ENCODE data around the gene TWNK. TPM values are rescaled to one million over a fixed set of nuclear protein-coding genes. Genes with fewer than 3 reads are reported as not detected.
A peak's percentile ranks its signal among the peaks of the same experiment; 100 is the strongest.

TWNK gene
- total and polyA plus RNA-seq, 10 donors: 5.6 to 9.9 (median 8.2) TPM

DNA sequence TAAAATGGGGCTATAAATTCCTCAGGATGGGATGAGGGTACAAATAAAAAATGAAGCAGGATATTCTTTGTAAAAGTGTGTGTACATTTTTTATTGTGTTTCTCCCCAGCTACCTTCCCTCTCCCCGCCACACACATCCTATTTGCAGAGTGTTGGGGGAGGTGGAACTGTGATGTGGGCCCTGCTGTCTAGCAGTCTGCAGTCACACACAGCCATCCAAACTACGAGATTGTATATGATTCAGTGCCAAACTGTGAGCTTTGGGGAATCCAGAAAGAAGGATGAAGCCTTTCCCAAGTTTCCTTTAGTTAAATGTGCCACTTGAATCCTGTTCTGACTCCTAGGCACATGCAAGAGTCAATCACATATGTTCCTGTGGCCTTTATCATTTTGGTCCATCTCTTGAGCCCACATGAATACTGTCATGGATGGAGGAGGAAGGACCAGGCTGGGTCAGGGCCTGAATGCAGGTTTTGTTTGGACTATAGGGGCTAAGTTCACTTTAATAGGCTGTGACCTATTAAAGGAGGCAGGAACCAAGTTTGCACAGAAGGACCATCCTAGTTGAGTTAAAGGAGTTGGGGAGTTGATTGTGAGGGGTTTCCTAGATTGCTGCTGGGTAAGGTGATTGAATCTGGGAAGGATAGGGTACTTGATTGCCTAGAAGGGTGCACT lies 19.1 kb upstream of the TWNK start:
- no peak for DNase-seq
- 81 to 92% (median 89%) methylated on average over 2 of the region's 2 CpGs for WGBS, 5 donors
- Histone ChIP-seq H3K4me3 (no peak overlapping the region), H3K4me1 (peaks cover 6 to 26% (median 16%) of the 10 kb centered on the region in 6 donors), H3K27me3 (replicated peaks in 1 of 7) (peaks cover 0 to 16% (median 0%) of the 10 kb centered on the region in 7 donors), H3K36me3 (peaks cover 0 to 40% (median 16%) of the 10 kb centered on the region in 6 donors), H3K27ac (no peak overlapping the region), H3K9me3 (no peaks in the 10 kb centered on the region)
- no peak for TF ChIP-seq POLR2AphosphoS5 (IDR thresholded peaks at IDR 0.05)
- TF ChIP-seq, protein P1, sequence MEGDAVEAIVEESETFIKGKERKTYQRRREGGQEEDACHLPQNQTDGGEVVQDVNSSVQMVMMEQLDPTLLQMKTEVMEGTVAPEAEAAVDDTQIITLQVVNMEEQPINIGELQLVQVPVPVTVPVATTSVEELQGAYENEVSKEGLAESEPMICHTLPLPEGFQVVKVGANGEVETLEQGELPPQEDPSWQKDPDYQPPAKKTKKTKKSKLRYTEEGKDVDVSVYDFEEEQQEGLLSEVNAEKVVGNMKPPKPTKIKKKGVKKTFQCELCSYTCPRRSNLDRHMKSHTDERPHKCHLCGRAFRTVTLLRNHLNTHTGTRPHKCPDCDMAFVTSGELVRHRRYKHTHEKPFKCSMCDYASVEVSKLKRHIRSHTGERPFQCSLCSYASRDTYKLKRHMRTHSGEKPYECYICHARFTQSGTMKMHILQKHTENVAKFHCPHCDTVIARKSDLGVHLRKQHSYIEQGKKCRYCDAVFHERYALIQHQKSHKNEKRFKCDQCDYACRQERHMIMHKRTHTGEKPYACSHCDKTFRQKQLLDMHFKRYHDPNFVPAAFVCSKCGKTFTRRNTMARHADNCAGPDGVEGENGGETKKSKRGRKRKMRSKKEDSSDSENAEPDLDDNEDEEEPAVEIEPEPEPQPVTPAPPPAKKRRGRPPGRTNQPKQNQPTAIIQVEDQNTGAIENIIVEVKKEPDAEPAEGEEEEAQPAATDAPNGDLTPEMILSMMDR (IDR thresholded peaks at IDR 0.05 in 8 of 11, conservative IDR thresholded peaks at IDR 0.05 in 3 of 11): no peak
- no peak for TF ChIP-seq POLR2A (IDR thresholded peaks at IDR 0.05)
- intact Hi-C loops (cut with DNase I; ENCODE audit: low total_unique reads): no loop called here

DNA sequence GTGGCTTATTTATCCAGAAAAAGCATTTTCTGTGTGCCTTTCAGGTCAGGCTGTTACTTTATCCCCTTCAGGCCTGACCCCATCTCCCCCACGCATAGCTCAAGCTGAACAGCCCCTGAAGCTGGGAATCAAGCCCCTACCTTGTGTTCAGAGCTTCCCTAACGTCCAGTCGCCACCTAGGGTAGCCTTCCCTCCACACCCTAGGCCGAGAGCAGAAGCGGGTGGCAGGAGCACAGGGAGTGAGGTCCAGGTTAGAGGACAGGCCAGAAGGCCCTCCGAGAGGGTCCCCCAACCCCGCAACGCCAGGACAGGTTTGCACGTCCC lies 18.5 kb upstream of the TWNK start:
- Histone ChIP-seq H3K27ac (no peak overlapping the region), H3K4me3 (peak overlapping the region; percentile 33 to 77 (median 46)), H3K36me3 (peaks cover 0 to 34% (median 12%) of the 10 kb centered on the region in 6 donors), H3K9me3 (no peaks in the 10 kb centered on the region), H3K27me3 (replicated peaks in 1 of 7) (peaks cover 0 to 16% (median 0%) of the 10 kb centered on the region in 7 donors), H3K4me1 (peaks cover 6 to 26% (median 16%) of the 10 kb centered on the region in 6 donors)
- TF ChIP-seq, protein P1 (IDR thresholded peaks at IDR 0.05 in 8 of 11, conservative IDR thresholded peaks at IDR 0.05 in 3 of 11): peak in 1 of 11 experiments; percentile 27
- TF ChIP-seq POLR2A (IDR thresholded peaks at IDR 0.05): no peak
- TF ChIP-seq POLR2AphosphoS5 (IDR thresholded peaks at IDR 0.05): no peak
- intact Hi-C loops (cut with DNase I; ENCODE audit: low total_unique reads): no loop called here
- 23 to 45% (median 35%) methylated on average over 9 of the region's 9 CpGs for WGBS, 5 donors
- DNase-seq: no peak

DNA sequence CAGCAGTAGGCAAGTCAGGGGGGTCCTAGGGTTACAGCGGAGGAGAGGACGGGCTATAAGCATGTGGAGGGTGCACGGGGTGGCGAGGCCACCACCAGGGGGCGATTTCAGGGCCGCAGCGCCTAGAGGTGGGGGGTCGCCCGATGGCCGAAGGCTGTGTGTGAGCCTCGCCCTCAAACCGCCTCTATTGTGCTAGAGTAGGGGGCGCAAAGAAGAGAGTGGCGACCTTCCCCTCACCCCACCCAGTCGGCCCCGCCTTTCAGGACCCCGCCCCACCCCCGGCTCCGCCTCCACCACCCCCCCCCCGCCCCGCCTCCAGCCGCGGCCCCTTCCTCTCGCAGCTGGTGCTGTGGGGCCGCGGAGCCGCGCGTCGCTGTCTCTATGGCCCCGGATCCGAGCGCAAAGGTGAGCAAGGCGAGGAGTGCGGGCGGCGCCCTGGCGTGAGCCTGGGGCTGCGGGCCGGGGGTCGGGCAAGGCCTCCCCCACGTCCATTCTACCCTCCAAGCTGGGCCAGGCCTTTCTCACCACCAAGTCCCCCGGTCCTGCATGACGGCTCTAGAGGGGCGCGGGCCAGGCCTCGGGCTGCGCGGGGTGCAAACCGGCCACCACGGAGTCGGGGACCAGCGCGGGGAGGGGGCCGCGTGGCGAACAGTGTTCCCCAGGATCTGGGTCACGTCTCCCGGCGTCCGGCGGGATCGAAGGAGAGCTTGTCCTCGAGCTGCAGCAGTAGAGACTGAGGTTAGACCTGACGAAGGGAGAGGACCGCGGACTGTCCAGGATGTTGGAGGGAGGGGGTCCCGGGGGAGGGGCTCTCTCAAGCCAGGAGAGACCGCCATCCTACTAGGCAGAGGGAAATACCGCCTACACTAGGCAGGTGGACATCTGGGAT lies 17.9 kb upstream of the TWNK start, which contains the start of gene SEMA4G:
Gene SEMA4G, plus strand, starts transcription at position 318 of the 889 bp plus-strand sequence. CDS start 3,409 bp downstream, outside the sequence.
- TF ChIP-seq, protein P1 (IDR thresholded peaks at IDR 0.05 in 8 of 11, conservative IDR thresholded peaks at IDR 0.05 in 3 of 11): peak; percentile 2 to 81 (median 61)
- TF ChIP-seq POLR2A (IDR thresholded peaks at IDR 0.05): no peak
- peak in 1 of 3 donors; percentile 54 for TF ChIP-seq POLR2AphosphoS5 (IDR thresholded peaks at IDR 0.05)
- peak; percentile 84 for DNase-seq
- Histone ChIP-seq H3K36me3 (peaks cover 0 to 28% (median 9%) of the 10 kb centered on the region in 6 donors), H3K4me3 (peak within 1 kb of the TSS; percentile 33 to 77 (median 46)), H3K9me3 (no peaks in the 10 kb centered on the region), H3K27me3 (replicated peaks in 1 of 7) (peaks cover 0 to 16% (median 0%) of the 10 kb centered on the region in 7 donors), H3K4me1 (peaks cover 6 to 26% (median 16%) of the 10 kb centered on the region in 6 donors), H3K27ac (no peak within 1 kb of the TSS)
- 2 to 6% (median 3%) methylated on average over 32 to 69 of the region's 70 CpGs for WGBS, 5 donors
- intact Hi-C loops (cut with DNase I; ENCODE audit: low total_unique reads): no loop called here
